Thymus (tissue), 14 donors: ENCODE measurements around the gene TENT5C. TPM values are rescaled to one million over a fixed set of nuclear protein-coding genes. Genes with fewer than 3 reads are reported as not detected.
"Not testable (repeated sequence)": the region's sequence is repeated elsewhere in the genome, so short reads cannot be mapped to it uniquely, and the experiment has no call there.

Experiments used
- DNase-seq, 9 donors: peaks; one replicate each; pipeline ENCODE4 v3.0.0-alpha.2; 2013; ENCODE audit warnings: low spot score in 9 of 9, low read depth in 6 of 9, missing footprints in 1 of 9
- H3K27ac ChIP-seq, 2 donors: one replicate each; pipeline ENCODE4 v1.5.1; 2013; ENCODE audit warnings: control low read depth in 1 of 2, low read depth in 1 of 2, low read length in 1 of 2, mild to moderate bottlenecking in 1 of 2, moderate library complexity in 1 of 2
- H3K27me3 ChIP-seq, 2 donors: one replicate each; pipeline ENCODE4 v1.5.1; 2013; ENCODE audit warnings: low read length in 1 of 2; ENCODE audit not compliant: control insufficient read depth in 2 of 2, insufficient read depth in 1 of 2
- H3K36me3 ChIP-seq, 2 donors: one replicate each; pipeline ENCODE4 v1.5.1; 2013; ENCODE audit warnings: low read length in 1 of 2, mild to moderate bottlenecking in 1 of 2, moderate library complexity in 1 of 2; ENCODE audit not compliant: control insufficient read depth in 2 of 2, insufficient read depth in 2 of 2
- H3K4me1 ChIP-seq, 2 donors: one replicate each; pipeline ENCODE4 v1.5.1; 2013; ENCODE audit warnings: low read length in 2 of 2; ENCODE audit not compliant: control insufficient read depth in 2 of 2, insufficient read depth in 2 of 2
- H3K4me3 ChIP-seq, 2 donors: one replicate each; pipeline ENCODE4 v1.5.1; 2013; ENCODE audit warnings: low read length in 2 of 2, control low read depth in 1 of 2, mild to moderate bottlenecking in 1 of 2
- H3K9me3 ChIP-seq, 2 donors: one replicate each; pipeline ENCODE4 v1.5.1; 2013; ENCODE audit warnings: low read length in 1 of 2, mild to moderate bottlenecking in 1 of 2; ENCODE audit not compliant: control insufficient read depth in 2 of 2, insufficient read depth in 1 of 2
- WGBS: extraction: QIAGEN DNeasy Blood & Tissue Kit; methylation state at CpG from one replicate; pipeline ENCODE4 v1.1.7; 2013; 5-methylcytosine and 5-hydroxymethylcytosine counted together
- long read RNA-seq, 10 donors: transcript quantifications; one replicate each; lab custom pipeline, GENCODE V29; 2026
- polyA plus RNA-seq: library from polyadenylated mRNA; stranded (reverse); fragments of 200-250 nt; gene quantifications from one replicate; pipeline ENCODE4 v1.2.3, GENCODE V29; 2013
- total RNA-seq: library from RNA; stranded (reverse); fragments of 120-200 nt; gene quantifications from one replicate; pipeline ENCODE4 v1.2.4, GENCODE V29; 2013
- donor health status: healthy.

TENT5C gene
- total RNA-seq (2.5 TPM), polyA plus RNA-seq (3.7 TPM)
- long read RNA-seq, donor 1, result 0 reads
- long read RNA-seq, donor 2, full-length matches to known transcripts, result 3 of 3 reads
- long read RNA-seq, donor 2, partial matches to known transcripts, result 0 of 3 reads
- long read RNA-seq, donor 2, other reads (novel, unspliced or antisense), result 0 of 3 reads
- long read RNA-seq, donor 3, result 0 reads
- long read RNA-seq, donor 4, result 0 reads
- long read RNA-seq, donor 5, full-length matches to known transcripts, result 2 of 2 reads
- long read RNA-seq, donor 5, partial matches to known transcripts, result 0 of 2 reads
- long read RNA-seq, donor 5, other reads (novel, unspliced or antisense), result 0 of 2 reads
- long read RNA-seq, donor 6, full-length matches to known transcripts, result 1 of 1 reads
- long read RNA-seq, donor 6, partial matches to known transcripts, result 0 of 1 reads
- long read RNA-seq, donor 6, other reads (novel, unspliced or antisense), result 0 of 1 reads
- long read RNA-seq, donor 7, full-length matches to known transcripts, result 1 of 1 reads
- long read RNA-seq, donor 7, partial matches to known transcripts, result 0 of 1 reads
- long read RNA-seq, donor 7, other reads (novel, unspliced or antisense), result 0 of 1 reads
- long read RNA-seq, donor 8, full-length matches to known transcripts, result 1 of 1 reads
- long read RNA-seq, donor 8, partial matches to known transcripts, result 0 of 1 reads
- long read RNA-seq, donor 8, other reads (novel, unspliced or antisense), result 0 of 1 reads
- long read RNA-seq, donor 9, result 0 reads
- long read RNA-seq, donor 10, full-length matches to known transcripts, result 1 of 1 reads
- long read RNA-seq, donor 10, partial matches to known transcripts, result 0 of 1 reads
- long read RNA-seq, donor 10, other reads (novel, unspliced or antisense), result 0 of 1 reads

- peak within 1 kb of the TSS; percentile 50 to 74 for H3K27ac ChIP-seq
- under 1% methylated on average over 79 of the region's 79 CpGs for WGBS
- peaks cover 7 to 66% of the 10 kb centered on the region in 2 donors for H3K27me3 ChIP-seq
- peak; percentile 88 to 98 (median 95) for DNase-seq
- H3K4me3 ChIP-seq, result peak within 1 kb of the TSS; percentile 63 to 70
- H3K9me3 ChIP-seq, result no peaks in the 10 kb centered on the region
- H3K4me1 ChIP-seq, result peaks cover 5 to 24% of the 10 kb centered on the region in 2 donors
- no peaks in the 10 kb centered on the region for H3K36me3 ChIP-seq
These were observed at the start of gene TENT5C for GRCh38 chr1:117605774-117606648. TSS of gene TENT5C (plus strand) at chr1:117606048. CDS start at chr1:117622869, 16,821 bp downstream.

GRCh38 chr1:117556341-117556740 lies 49.5 kb upstream of the TENT5C start:
- no peaks in the 10 kb centered on the region for H3K27me3 ChIP-seq
- H3K4me1 ChIP-seq, result no peaks in the 10 kb centered on the region
- no peak overlapping the region for H3K4me3 ChIP-seq

DNA sequence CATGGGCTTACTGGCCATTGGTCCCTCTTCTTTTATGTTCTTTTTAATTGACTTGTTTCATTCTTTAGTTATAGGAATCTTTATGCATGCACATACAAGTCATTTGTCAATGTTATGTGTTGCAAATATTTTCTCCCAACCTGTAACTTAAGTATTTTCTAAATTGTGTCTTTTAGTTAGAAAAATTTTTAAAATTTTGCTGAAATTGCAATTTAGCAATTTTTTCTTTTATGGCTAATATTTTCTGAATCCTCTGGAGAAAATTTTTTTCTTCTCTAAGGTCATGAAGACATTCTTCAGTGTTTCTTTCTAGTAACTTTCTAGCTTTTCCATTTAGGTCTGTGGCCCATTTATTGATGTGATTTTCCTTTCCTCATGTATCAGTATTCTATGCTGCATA lies 48.9 kb upstream of the TENT5C start:
- no peak for DNase-seq
- Histone ChIP-seq H3K9me3 (no peaks in the 10 kb centered on the region), H3K36me3 (no peaks in the 10 kb centered on the region), H3K27me3 (no peaks in the 10 kb centered on the region), H3K4me1 (no peaks in the 10 kb centered on the region), H3K27ac (no peak overlapping the region), H3K4me3 (no peak overlapping the region)

More at GRCh38 chr1:117556341-117556740, 49.5 kb upstream of the TENT5C start:
- DNase-seq, result no peak
- H3K36me3 ChIP-seq, result no peaks in the 10 kb centered on the region
- no peaks in the 10 kb centered on the region for H3K9me3 ChIP-seq
- no peak overlapping the region for H3K27ac ChIP-seq

DNA sequence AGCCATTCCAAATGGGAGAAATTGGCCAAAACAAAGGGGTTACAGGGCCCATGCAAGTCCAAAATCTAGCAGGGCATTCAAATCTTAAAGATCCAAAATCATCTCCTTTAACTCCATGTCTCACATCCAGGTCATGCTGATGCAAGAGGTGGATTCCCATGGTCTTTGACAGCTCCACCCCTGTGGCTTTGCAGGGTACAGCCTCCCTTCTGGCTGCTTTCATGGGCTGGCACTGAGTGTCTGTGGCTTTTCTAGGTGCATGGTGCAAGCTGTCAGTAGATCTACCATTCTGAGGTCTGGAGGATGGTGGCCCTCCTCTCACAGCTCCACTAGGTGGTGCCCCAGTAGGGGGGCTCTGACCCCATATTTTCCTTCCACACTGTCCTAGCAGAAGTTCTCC lies 47.4 kb upstream of the TENT5C start:
- not testable (repeated sequence) for H3K36me3 ChIP-seq, H3K4me1 ChIP-seq, H3K9me3 ChIP-seq, DNase-seq, H3K27me3 ChIP-seq, H3K27ac ChIP-seq, H3K4me3 ChIP-seq

- DNase-seq, result no peak
- no peak overlapping the region for H3K4me3 ChIP-seq
- H3K27ac ChIP-seq, result no peak overlapping the region
- 98% methylated on average over 3 of the region's 3 CpGs for WGBS
- H3K27me3 ChIP-seq, result no peaks in the 10 kb centered on the region
- no peaks in the 10 kb centered on the region for H3K9me3 ChIP-seq
- no peaks in the 10 kb centered on the region for H3K4me1 ChIP-seq
- no peaks in the 10 kb centered on the region for H3K36me3 ChIP-seq
These were observed 46.7 kb upstream of the TENT5C start for GRCh38 chr1:117559139-117559538.

GRCh38 chr1:117559985-117560384 lies 45.9 kb upstream of the TENT5C start:
- no peak overlapping the region for H3K27ac ChIP-seq
- WGBS, result 94% methylated on average over 3 of the region's 3 CpGs
- H3K4me1 ChIP-seq, result no peaks in the 10 kb centered on the region
- DNase-seq, result no peak
- H3K36me3 ChIP-seq, result no peaks in the 10 kb centered on the region
- H3K9me3 ChIP-seq, result no peaks in the 10 kb centered on the region
- no peak overlapping the region for H3K4me3 ChIP-seq
- H3K27me3 ChIP-seq, result peaks cover 0 to 2% of the 10 kb centered on the region in 2 donors

DNA sequence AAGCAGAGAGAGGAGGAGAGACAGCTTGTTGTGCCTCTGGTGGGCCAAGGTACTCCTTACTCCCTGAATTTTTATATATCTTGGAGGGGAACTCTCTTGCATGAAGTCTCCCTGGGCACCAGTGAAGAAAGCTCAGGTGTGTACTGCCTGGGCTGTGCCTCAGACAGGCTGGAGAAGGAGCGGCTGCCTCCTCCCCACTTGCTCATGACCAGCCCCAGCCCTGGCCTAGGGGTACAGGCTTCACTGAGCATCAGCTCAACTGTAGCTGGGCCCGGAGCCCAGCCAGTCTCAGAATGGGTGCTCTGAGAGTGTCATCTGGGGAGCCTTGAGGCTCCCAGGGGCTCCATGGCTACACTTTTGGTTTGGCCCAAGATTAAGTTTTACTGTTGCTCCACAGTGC lies 44.8 kb upstream of the TENT5C start:
- 99% methylated on average over 2 of the region's 2 CpGs for WGBS
- H3K4me1 ChIP-seq, result no peaks in the 10 kb centered on the region
- no peaks in the 10 kb centered on the region for H3K36me3 ChIP-seq
- H3K9me3 ChIP-seq, result no peaks in the 10 kb centered on the region
- H3K27me3 ChIP-seq, result peaks cover 0 to 4% of the 10 kb centered on the region in 2 donors
- DNase-seq, result no peak
- no peak overlapping the region for H3K4me3 ChIP-seq
- no peak overlapping the region for H3K27ac ChIP-seq

GRCh38 chr1:117561551-117561950 lies 44.3 kb upstream of the TENT5C start:
- H3K4me3 ChIP-seq, result no peak overlapping the region
- no peak overlapping the region for H3K27ac ChIP-seq
- WGBS, result 95% methylated on average over 2 of the region's 2 CpGs
- H3K9me3 ChIP-seq, result no peaks in the 10 kb centered on the region
- H3K27me3 ChIP-seq, result peaks cover 0 to 4% of the 10 kb centered on the region in 2 donors
- DNase-seq, result no peak
- H3K4me1 ChIP-seq, result no peaks in the 10 kb centered on the region
- H3K36me3 ChIP-seq, result no peaks in the 10 kb centered on the region
